WTC11 (cell line): ENCODE results near the gene TUBA4B. TPM values are rescaled to one million over a fixed set of nuclear protein-coding genes. Genes with fewer than 3 reads are reported as not detected.

Experiments used
- ATAC-seq: fragments of 200-7000 bp; cut with Tn5 transposase; 2 replicates; pipeline ENCODE4 v1.10.0; 2021; ENCODE audit warnings: mild to moderate bottlenecking, moderate library complexity
- CTCF ChIA-PET: fragments of 300-600 bp; sonication (Branson Sonifier 250); formaldehyde crosslinking; loops from one replicate; lab custom pipeline; 2021; ENCODE audit warnings: antibody characterized with exemption; lab: Charles Lee
- POLR2A ChIA-PET: fragments of 350-600 bp; sonication (Branson Sonifier 250); formaldehyde crosslinking; loops from one replicate; lab custom pipeline; 2021; ENCODE audit warnings: antibody characterized with exemption; lab: Charles Lee
- DNase-seq: peaks from one replicate; pipeline ENCODE4 v3.0.0; 2021; ENCODE audit warnings: low spot score
- H3K27ac Mint-ChIP-seq: 2 replicates; pipeline ENCODE4 v1.8.0; 2021; ENCODE audit warnings: mixed read lengths
- H3K27me3 Mint-ChIP-seq: 2 replicates; pipeline ENCODE4 v1.8.0; 2021; ENCODE audit warnings: low read depth, mild to moderate bottlenecking, moderate library complexity, mixed read lengths
- H3K36me3 Mint-ChIP-seq: 2 replicates; pipeline ENCODE4 v1.8.0; 2021; ENCODE audit warnings: mixed read lengths
- H3K4me1 Mint-ChIP-seq: 2 replicates; pipeline ENCODE4 v1.8.0; 2022; ENCODE audit warnings: mixed read lengths
- H3K4me3 Mint-ChIP-seq: 2 replicates; pipeline ENCODE4 v1.8.0; 2021; ENCODE audit warnings: mild to moderate bottlenecking, moderate library complexity, mixed read lengths
- H3K9me3 Mint-ChIP-seq: 2 replicates; pipeline ENCODE4 v1.8.0; 2021; ENCODE audit warnings: mixed read lengths
- CREB1 ChIP-seq: sonication (generic); formaldehyde crosslinking; IDR thresholded peaks from 2 replicates; pipeline ENCODE4 v1.8.0; 2023; ENCODE audit warnings: mild to moderate bottlenecking, missing genetic modification reagents
- ETV6 ChIP-seq: sonication (generic); formaldehyde crosslinking; IDR thresholded peaks from 2 replicates; pipeline ENCODE4 v1.8.1; 2022; ENCODE audit warnings: mild to moderate bottlenecking, missing genetic modification reagents
- GABPB1 ChIP-seq: sonication (generic); formaldehyde crosslinking; IDR thresholded peaks from 2 replicates; pipeline ENCODE4 v1.8.1; 2023; ENCODE audit warnings: mild to moderate bottlenecking, missing genetic modification reagents
- JUN ChIP-seq: sonication (generic); formaldehyde crosslinking; IDR thresholded peaks from 2 replicates; pipeline ENCODE4 v1.8.0; 2023; ENCODE audit warnings: mild to moderate bottlenecking, missing genetic modification reagents
- MYBL2 ChIP-seq: sonication (generic); formaldehyde crosslinking; IDR thresholded peaks from 2 replicates; pipeline ENCODE4 v1.8.1; 2023; ENCODE audit warnings: mild to moderate bottlenecking, moderate library complexity, missing genetic modification reagents
- NFE2L1 ChIP-seq: sonication (generic); formaldehyde crosslinking; IDR thresholded peaks from 2 replicates; pipeline ENCODE4 v1.8.1; 2023; ENCODE audit warnings: missing genetic modification reagents
- NFYB ChIP-seq: sonication (generic); formaldehyde crosslinking; conservative IDR thresholded peaks from 2 replicates; pipeline ENCODE4 v1.8.0; 2022; ENCODE audit warnings: low read depth, missing genetic modification reagents
- RELA ChIP-seq: sonication (generic); formaldehyde crosslinking; IDR thresholded peaks from 2 replicates; pipeline ENCODE4 v1.8.1; 2022; ENCODE audit warnings: missing genetic modification reagents, mild to moderate bottlenecking, borderline replicate concordance
- TEAD1 ChIP-seq: sonication (generic); formaldehyde crosslinking; IDR thresholded peaks from 2 replicates; pipeline ENCODE4 v1.8.0; 2022; ENCODE audit warnings: mild to moderate bottlenecking, missing genetic modification reagents
- TP53 ChIP-seq: sonication (generic); formaldehyde crosslinking; IDR thresholded peaks from 2 replicates; pipeline ENCODE4 v1.8.1; 2023; ENCODE audit warnings: mild to moderate bottlenecking, missing genetic modification reagents
- ZNF121 ChIP-seq: sonication (generic); formaldehyde crosslinking; IDR thresholded peaks from 2 replicates; pipeline ENCODE4 v1.8.0; 2023; ENCODE audit warnings: missing genetic modification reagents
- ZNF232 ChIP-seq: sonication (generic); formaldehyde crosslinking; IDR thresholded peaks from 2 replicates; pipeline ENCODE4 v1.8.0; 2022; ENCODE audit warnings: mild to moderate bottlenecking, missing genetic modification reagents
- total RNA-seq: library from RNA; stranded (reverse); gene quantifications from 3 replicates; pipeline ENCODE4 v1.2.3, GENCODE V29; 2021
- TF ChIP-seq, protein P1 (sequence below): sonication (generic); formaldehyde crosslinking; IDR thresholded peaks from 2 replicates; pipeline ENCODE4 v1.8.0; 2023; ENCODE audit warnings: mild to moderate bottlenecking, missing genetic modification reagents
- TF ChIP-seq, protein P2 (sequence below): sonication (generic); formaldehyde crosslinking; IDR thresholded peaks from 2 replicates; pipeline ENCODE4 v1.8.1; 2023; ENCODE audit warnings: mild to moderate bottlenecking, missing genetic modification reagents, borderline replicate concordance
- TF ChIP-seq, protein P3 (sequence below): fragments of 250-450 bp; sonication (Bioruptor Pico); IDR thresholded peaks from 2 replicates; pipeline ENCODE4 v1.9.0; 2021; ENCODE audit warnings: mild to moderate bottlenecking
- TF ChIP-seq, protein P4 (sequence below): sonication (generic); formaldehyde crosslinking; IDR thresholded peaks from 2 replicates; pipeline ENCODE4 v1.8.1; 2022; ENCODE audit warnings: low read depth, missing genetic modification reagents, borderline replicate concordance

The TUBA4B gene
- total RNA-seq, 1 experiment from 2014 or later: 0.20 TPM

DNA sequence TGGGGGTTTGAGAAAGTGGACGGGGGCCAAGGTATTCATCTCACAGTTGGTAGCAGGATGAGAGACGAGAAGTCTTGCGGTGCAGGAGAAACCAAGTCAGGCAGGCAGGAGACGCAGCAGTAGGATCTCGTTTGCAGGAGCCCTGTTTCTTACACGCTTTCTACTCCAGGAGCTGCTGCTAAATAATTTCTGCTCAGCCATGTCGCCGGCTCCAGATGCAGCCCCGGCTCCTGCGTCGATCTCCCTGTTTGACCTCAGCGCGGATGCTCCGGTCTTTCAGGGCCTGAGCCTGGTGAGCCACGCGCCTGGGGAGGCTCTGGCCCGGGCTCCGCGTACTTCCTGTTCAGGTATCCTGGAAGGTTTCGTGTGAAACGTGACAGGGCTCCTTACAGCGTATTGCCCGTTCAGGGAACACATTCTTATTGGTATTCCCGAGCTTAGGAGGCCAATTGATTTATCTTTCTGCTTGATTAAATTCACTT lies 22.9 kb upstream of the TUBA4B start:
- DNase-seq (peak; percentile 45), ATAC-seq (peak; percentile 15)
- H3K27ac Mint-ChIP-seq: peak overlapping the region; percentile 97
- H3K9me3 Mint-ChIP-seq: no peaks in the 10 kb centered on the region
- TF ChIP-seq MYBL2 (CRISPR knock-in tag) (0 out of 2 replicates have a peak, but pooled peaks have one; percentile 5), ETV6 (CRISPR knock-in tag) (no peak), RELA (CRISPR knock-in tag) (no peak), ZNF232 (0 out of 2 replicates have a peak, but pooled peaks have one; percentile 27), CREB1 (CRISPR knock-in tag) (no peak), NFE2L1 (CRISPR knock-in tag) (0 out of 2 replicates have a peak, but pooled peaks have one; percentile 13), TP53 (CRISPR knock-in tag) (0 out of 2 replicates have a peak, but pooled peaks have one; percentile 29)
- TF ChIP-seq, protein P1, sequence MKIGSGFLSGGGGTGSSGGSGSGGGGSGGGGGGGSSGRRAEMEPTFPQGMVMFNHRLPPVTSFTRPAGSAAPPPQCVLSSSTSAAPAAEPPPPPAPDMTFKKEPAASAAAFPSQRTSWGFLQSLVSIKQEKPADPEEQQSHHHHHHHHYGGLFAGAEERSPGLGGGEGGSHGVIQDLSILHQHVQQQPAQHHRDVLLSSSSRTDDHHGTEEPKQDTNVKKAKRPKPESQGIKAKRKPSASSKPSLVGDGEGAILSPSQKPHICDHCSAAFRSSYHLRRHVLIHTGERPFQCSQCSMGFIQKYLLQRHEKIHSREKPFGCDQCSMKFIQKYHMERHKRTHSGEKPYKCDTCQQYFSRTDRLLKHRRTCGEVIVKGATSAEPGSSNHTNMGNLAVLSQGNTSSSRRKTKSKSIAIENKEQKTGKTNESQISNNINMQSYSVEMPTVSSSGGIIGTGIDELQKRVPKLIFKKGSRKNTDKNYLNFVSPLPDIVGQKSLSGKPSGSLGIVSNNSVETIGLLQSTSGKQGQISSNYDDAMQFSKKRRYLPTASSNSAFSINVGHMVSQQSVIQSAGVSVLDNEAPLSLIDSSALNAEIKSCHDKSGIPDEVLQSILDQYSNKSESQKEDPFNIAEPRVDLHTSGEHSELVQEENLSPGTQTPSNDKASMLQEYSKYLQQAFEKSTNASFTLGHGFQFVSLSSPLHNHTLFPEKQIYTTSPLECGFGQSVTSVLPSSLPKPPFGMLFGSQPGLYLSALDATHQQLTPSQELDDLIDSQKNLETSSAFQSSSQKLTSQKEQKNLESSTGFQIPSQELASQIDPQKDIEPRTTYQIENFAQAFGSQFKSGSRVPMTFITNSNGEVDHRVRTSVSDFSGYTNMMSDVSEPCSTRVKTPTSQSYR (CRISPR knock-in tag): no peak
- TF ChIP-seq, protein P2, sequence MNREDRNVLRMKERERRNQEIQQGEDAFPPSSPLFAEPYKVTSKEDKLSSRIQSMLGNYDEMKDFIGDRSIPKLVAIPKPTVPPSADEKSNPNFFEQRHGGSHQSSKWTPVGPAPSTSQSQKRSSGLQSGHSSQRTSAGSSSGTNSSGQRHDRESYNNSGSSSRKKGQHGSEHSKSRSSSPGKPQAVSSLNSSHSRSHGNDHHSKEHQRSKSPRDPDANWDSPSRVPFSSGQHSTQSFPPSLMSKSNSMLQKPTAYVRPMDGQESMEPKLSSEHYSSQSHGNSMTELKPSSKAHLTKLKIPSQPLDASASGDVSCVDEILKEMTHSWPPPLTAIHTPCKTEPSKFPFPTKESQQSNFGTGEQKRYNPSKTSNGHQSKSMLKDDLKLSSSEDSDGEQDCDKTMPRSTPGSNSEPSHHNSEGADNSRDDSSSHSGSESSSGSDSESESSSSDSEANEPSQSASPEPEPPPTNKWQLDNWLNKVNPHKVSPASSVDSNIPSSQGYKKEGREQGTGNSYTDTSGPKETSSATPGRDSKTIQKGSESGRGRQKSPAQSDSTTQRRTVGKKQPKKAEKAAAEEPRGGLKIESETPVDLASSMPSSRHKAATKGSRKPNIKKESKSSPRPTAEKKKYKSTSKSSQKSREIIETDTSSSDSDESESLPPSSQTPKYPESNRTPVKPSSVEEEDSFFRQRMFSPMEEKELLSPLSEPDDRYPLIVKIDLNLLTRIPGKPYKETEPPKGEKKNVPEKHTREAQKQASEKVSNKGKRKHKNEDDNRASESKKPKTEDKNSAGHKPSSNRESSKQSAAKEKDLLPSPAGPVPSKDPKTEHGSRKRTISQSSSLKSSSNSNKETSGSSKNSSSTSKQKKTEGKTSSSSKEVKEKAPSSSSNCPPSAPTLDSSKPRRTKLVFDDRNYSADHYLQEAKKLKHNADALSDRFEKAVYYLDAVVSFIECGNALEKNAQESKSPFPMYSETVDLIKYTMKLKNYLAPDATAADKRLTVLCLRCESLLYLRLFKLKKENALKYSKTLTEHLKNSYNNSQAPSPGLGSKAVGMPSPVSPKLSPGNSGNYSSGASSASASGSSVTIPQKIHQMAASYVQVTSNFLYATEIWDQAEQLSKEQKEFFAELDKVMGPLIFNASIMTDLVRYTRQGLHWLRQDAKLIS (CRISPR knock-in tag): no peak
- peaks cover 12% of the 10 kb centered on the region for H3K4me1 Mint-ChIP-seq
- no peaks in the 10 kb centered on the region for H3K27me3 Mint-ChIP-seq
- H3K4me3 Mint-ChIP-seq: peak overlapping the region; percentile 93
- H3K36me3 Mint-ChIP-seq: peaks cover 46% of the 10 kb centered on the region
- ChIA-PET POLR2A (interaction anchor here (0.6 to 2.4 kb wide), 6 partner anchors 12 to 65 kb away, joined by 3 to 18 read pairs (median 5); partner anchors contain the start of genes ABCB6, DNAJB2, GLB1L and STK16), CTCF (interaction anchor here (1.0 to 2.4 kb wide), 5 partner anchors 12 to 69 kb away, joined by 3 to 21 read pairs (median 6); partner anchors contain the start of gene ABCB6)

DNA sequence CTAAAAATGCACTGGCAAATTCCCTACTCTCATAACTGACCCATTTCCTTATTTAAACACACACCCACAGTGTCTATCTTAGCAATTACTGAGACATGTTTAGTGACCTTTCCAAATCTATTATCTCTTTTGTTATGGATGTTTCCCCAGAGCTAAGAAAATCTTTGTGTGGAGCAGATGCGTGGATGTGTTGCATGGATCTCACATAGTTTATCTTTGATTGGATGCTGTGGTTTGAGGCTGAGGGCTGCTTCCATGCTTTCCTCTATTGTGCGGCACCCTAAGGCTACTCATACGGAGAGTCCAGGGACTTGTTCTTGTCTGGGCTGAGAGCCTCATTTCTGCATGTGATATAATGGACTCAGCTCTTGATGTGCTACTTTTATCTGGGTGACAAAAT lies 18.7 kb upstream of the TUBA4B start:
- CTCF ChIA-PET: no interaction called here
- no peak for DNase-seq
- TF ChIP-seq, protein P3, sequence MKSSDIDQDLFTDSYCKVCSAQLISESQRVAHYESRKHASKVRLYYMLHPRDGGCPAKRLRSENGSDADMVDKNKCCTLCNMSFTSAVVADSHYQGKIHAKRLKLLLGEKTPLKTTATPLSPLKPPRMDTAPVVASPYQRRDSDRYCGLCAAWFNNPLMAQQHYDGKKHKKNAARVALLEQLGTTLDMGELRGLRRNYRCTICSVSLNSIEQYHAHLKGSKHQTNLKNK (CRISPR knock-in tag): no peak
- TF ChIP-seq, protein P4, sequence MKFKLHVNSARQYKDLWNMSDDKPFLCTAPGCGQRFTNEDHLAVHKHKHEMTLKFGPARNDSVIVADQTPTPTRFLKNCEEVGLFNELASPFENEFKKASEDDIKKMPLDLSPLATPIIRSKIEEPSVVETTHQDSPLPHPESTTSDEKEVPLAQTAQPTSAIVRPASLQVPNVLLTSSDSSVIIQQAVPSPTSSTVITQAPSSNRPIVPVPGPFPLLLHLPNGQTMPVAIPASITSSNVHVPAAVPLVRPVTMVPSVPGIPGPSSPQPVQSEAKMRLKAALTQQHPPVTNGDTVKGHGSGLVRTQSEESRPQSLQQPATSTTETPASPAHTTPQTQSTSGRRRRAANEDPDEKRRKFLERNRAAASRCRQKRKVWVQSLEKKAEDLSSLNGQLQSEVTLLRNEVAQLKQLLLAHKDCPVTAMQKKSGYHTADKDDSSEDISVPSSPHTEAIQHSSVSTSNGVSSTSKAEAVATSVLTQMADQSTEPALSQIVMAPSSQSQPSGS (CRISPR knock-in tag): no peak
- no peak for TF ChIP-seq TEAD1
- TF ChIP-seq JUN (CRISPR knock-in tag): no peak
- TF ChIP-seq ZNF121 (CRISPR knock-in tag): no peak
- no peak for TF ChIP-seq NFYB
- no peak for TF ChIP-seq GABPB1 (CRISPR knock-in tag)
- TF ChIP-seq, all 79 proteins: peak for 0
- POLR2A ChIA-PET: no interaction called here
- H3K27me3 Mint-ChIP-seq: no peaks in the 10 kb centered on the region
- no peaks in the 10 kb centered on the region for H3K9me3 Mint-ChIP-seq
- H3K4me1 Mint-ChIP-seq: peaks cover 5% of the 10 kb centered on the region
- ATAC-seq: no peak
- no peak overlapping the region for H3K4me3 Mint-ChIP-seq
- peaks cover 56% of the 10 kb centered on the region for H3K36me3 Mint-ChIP-seq
- H3K27ac Mint-ChIP-seq: no peak overlapping the region
